Endothelial cell of umbilical vein (primary cell): ENCODE measurements around the gene PPP1R1B. TPM values are rescaled to one million over a fixed set of nuclear protein-coding genes. Genes with fewer than 3 reads are reported as not detected.

Experiments used
- BruUV-seq: library from RNA; stranded (reverse); fragments of 400-500 nt; replicated peaks from 2 replicates; lab custom pipeline; 2021; lab: Mats Ljungman, UMichigan
- CTCF ChIA-PET: fragments of 300-600, 350-600 bp; sonication (Branson Sonifier 250); formaldehyde crosslinking; loops from one replicate; lab custom pipeline; 2021; ENCODE audit warnings: antibody characterized with exemption, inconsistent platforms; lab: Charles Lee
- POLR2A ChIA-PET: fragments of 300-600, 350-600 bp; sonication (Branson Sonifier 250); formaldehyde crosslinking; loops from one replicate; lab custom pipeline; 2021; ENCODE audit warnings: antibody characterized with exemption, inconsistent platforms; lab: Charles Lee
- DNase-seq: peaks from one replicate; pipeline ENCODE4 v3.0.0-alpha.2; 2011; ENCODE audit warnings: low read depth, low spot score
- FAIRE-seq: peaks from 2 replicates; lab custom pipeline; 2011; peaks lifted over from hg19 to GRCh38; lab: Jason Lieb, UNC
- H2AFZ ChIP-seq: 2 replicates; pipeline ENCODE4 v1.6.0; 2012; ENCODE audit warnings: low read depth, low read length, control low read depth, inconsistent platforms
- H3K27ac ChIP-seq: 2 replicates; pipeline ENCODE4 v1.5.1; 2011; ENCODE audit warnings: low read depth, mild to moderate bottlenecking, control low read depth, low read length, moderate library complexity; ENCODE audit not compliant: insufficient read depth
- H3K27me3 ChIP-seq, 2 experiments: 2 replicates each; pipeline versions ENCODE4 v1.6.0 to v1.6.1; 2011; ENCODE audit warnings: low read length in 2 of 2, mixed read lengths in 1 of 2; ENCODE audit not compliant: control insufficient read depth in 2 of 2, insufficient read depth in 2 of 2
- H3K36me3 ChIP-seq, 2 experiments: 2 replicates in 1 of 2; 3 replicates in 1 of 2; pipeline ENCODE4 v1.5.1; 2011; ENCODE audit warnings: low read length in 2 of 2, mild to moderate bottlenecking in 1 of 2, moderate library complexity in 1 of 2; ENCODE audit not compliant: control insufficient read depth in 2 of 2, insufficient read depth in 2 of 2; ENCODE audit errors: extremely low read depth in 1 of 2
- H3K4me1 ChIP-seq: 3 replicates; pipeline ENCODE4 v1.5.1; 2011; ENCODE audit warnings: mild to moderate bottlenecking, low read length; ENCODE audit not compliant: control insufficient read depth, insufficient read depth; ENCODE audit errors: extremely low read depth
- H3K4me2 ChIP-seq: 2 replicates; pipeline ENCODE4 v1.6.1; 2011; ENCODE audit warnings: low read length, control low read depth, mixed read lengths; ENCODE audit not compliant: insufficient read depth
- H3K4me3 ChIP-seq, 3 experiments: fragments of 200-600 bp in 1 of 3; sonication (generic), shearing (Covaris generic) in 1 of 3; replicated peaks in 1 of 3; 2 replicates each; pipeline ENCODE4 v1.5.1; 2011 to 2016; ENCODE audit warnings: control low read depth in 3 of 3, low read length in 3 of 3, mild to moderate bottlenecking in 2 of 3, inconsistent platforms in 1 of 3, low read depth in 1 of 3, moderate library complexity in 1 of 3; ENCODE audit not compliant: insufficient read depth in 1 of 3
- H3K79me2 ChIP-seq: 2 replicates; pipeline ENCODE4 v1.6.0; 2012; ENCODE audit warnings: low read length, inconsistent platforms; ENCODE audit not compliant: control insufficient read depth, insufficient read depth
- H3K9ac ChIP-seq: replicated peaks from 2 replicates; pipeline ENCODE3; 2011; ENCODE audit warnings: low read length, control low read depth; ENCODE audit not compliant: insufficient read depth; ENCODE audit errors: extremely low read depth
- H3K9me1 ChIP-seq: replicated peaks from 3 replicates; pipeline ENCODE4 v1.6.0; 2011; ENCODE audit warnings: mild to moderate bottlenecking, low read length; ENCODE audit not compliant: control insufficient read depth, insufficient read depth; ENCODE audit errors: extremely low read depth
- H3K9me3 ChIP-seq: replicated peaks from 2 replicates; pipeline ENCODE4 v1.5.1; 2012; ENCODE audit warnings: low read length, inconsistent platforms; ENCODE audit not compliant: control insufficient read depth, insufficient read depth
- H4K20me1 ChIP-seq: replicated peaks from 2 replicates; pipeline ENCODE3; 2011; ENCODE audit warnings: mild to moderate bottlenecking, low read length; ENCODE audit not compliant: control insufficient read depth, insufficient read depth; ENCODE audit errors: extremely low read depth
- CTCF ChIP-seq, 2 donors: IDR thresholded peaks; 1 replicate in 1 of 2; 2 replicates in 1 of 2; pipeline ENCODE4 v1.5.1; 2011; ENCODE audit warnings: low read length in 2 of 2, mild to moderate bottlenecking in 2 of 2, moderate library complexity in 2 of 2, control low read depth in 1 of 2, inconsistent platforms in 1 of 2, low read depth in 1 of 2; ENCODE audit not compliant: insufficient read depth in 1 of 2; ENCODE audit errors: extremely low read depth in 1 of 2
- EZH2 ChIP-seq: IDR thresholded peaks from 2 replicates; pipeline ENCODE4 v1.6.1; 2012; ENCODE audit warnings: borderline replicate concordance, low read depth, mild to moderate bottlenecking, moderate library complexity, low read length, inconsistent platforms; ENCODE audit not compliant: severe bottlenecking
- FOS ChIP-seq: IDR thresholded peaks from 2 replicates; pipeline ENCODE4 v1.6.1; 2011; ENCODE audit warnings: mild to moderate bottlenecking, low read length, moderate library complexity, borderline replicate concordance; ENCODE audit not compliant: insufficient read depth
- GATA2 ChIP-seq: IDR thresholded peaks from 2 replicates; pipeline ENCODE4 v1.7.0; 2011; ENCODE audit warnings: low read depth, mild to moderate bottlenecking, moderate library complexity, mixed read lengths, low read length; ENCODE audit not compliant: insufficient read length, insufficient read depth
- JUN ChIP-seq: IDR thresholded peaks from 2 replicates; pipeline ENCODE4 v1.6.1; 2011; ENCODE audit warnings: borderline replicate concordance, low read depth; ENCODE audit not compliant: insufficient read length, insufficient read depth
- MAX ChIP-seq: IDR thresholded peaks from 2 replicates; pipeline ENCODE4 v1.6.1; 2011; ENCODE audit not compliant: insufficient read depth, insufficient read length
- MYC ChIP-seq: IDR thresholded peaks from one replicate; pipeline ENCODE4 v1.6.1; 2011; ENCODE audit warnings: mild to moderate bottlenecking, low read depth, low read length
- POLR2A ChIP-seq: IDR thresholded peaks from 2 replicates; pipeline ENCODE4 v1.6.1; 2012; ENCODE audit warnings: low read depth, mild to moderate bottlenecking, control low read depth, low read length
- POLR2AphosphoS5 ChIP-seq: IDR thresholded peaks from 2 replicates; pipeline ENCODE4 v1.6.1; 2012; ENCODE audit warnings: low read depth, mild to moderate bottlenecking, control low read depth, low read length, moderate library complexity; ENCODE audit not compliant: insufficient read depth
- dilution Hi-C: fragments of 300-500 bp; cut with MboI; formaldehyde crosslinking; loops from one replicate; pipeline ENCODE4 v1.15.0; 2019; ENCODE audit warnings: low sequenced_read_pairs; ENCODE audit not compliant: extremely low pct_ligation_motif_present
- intact Hi-C: fragments of 100-400 bp; cut with micrococcal nuclease; formaldehyde crosslinking; loops from one replicate; pipeline ENCODE4 v1.10.0; 2022
- polyA plus RNA-seq, 4 experiments: library from polyadenylated mRNA; depleted of rRNA in 3 of 4; stranded (reverse) in 3 of 4; unstranded in 1 of 4; fragments of >200 nt; gene quantifications; 2 replicates each; pipeline versions ENCODE4 v1.2.1 to v1.2.3, GENCODE V29; 2011 to 2012; ENCODE audit warnings: missing spikeins in 1 of 4
- total RNA-seq: library from RNA; stranded (reverse); gene quantifications from 2 replicates; pipeline ENCODE4 v1.2.3, GENCODE V29; 2021

Gene PPP1R1B
- total and polyA plus RNA-seq, 2 donors (not counting 3 experiments of a cell fraction or from before 2014, with no cell fraction given) = not detected

GRCh38 chr17:39665642-39666224, 39.0 kb downstream of the PPP1R1B start:
- Histone ChIP-seq H3K4me2 (no peak overlapping the region), H4K20me1 (no peaks in the 10 kb centered on the region), H3K9me1 (no peaks in the 10 kb centered on the region), H3K4me1 (no peaks in the 10 kb centered on the region), H3K27ac (no peak overlapping the region), H3K36me3 (peaks cover 0 to 2% of the 10 kb centered on the region in 2 experiments), H3K9ac (no peak overlapping the region), H3K27me3 (peaks cover 6 to 10% of the 10 kb centered on the region in 2 experiments), H3K4me3 (no peak overlapping the region), H2AFZ (no peak overlapping the region), H3K9me3 (no peaks in the 10 kb centered on the region), H3K79me2 (no peaks in the 10 kb centered on the region)
- ChIA-PET POLR2A (no interaction called here), CTCF (interaction anchor here (0.8 to 13.1 kb wide), 8 partner anchors 13 to 118 kb away, joined by 3 to 291 read pairs (median 6); no protein-coding TSS in a partner anchor)
- no peak for TF ChIP-seq GATA2
- no peak for FAIRE-seq
- BruUV-seq = no TSS peak
- DNase-seq = no peak
- intact Hi-C loops = no loop called here
- dilution Hi-C loops = no loop called here

- no peak overlapping the region for H3K27ac ChIP-seq
- FAIRE-seq = no peak
- H3K4me1 ChIP-seq = no peaks in the 10 kb centered on the region
- intact Hi-C loops = no loop called here
- no peaks in the 10 kb centered on the region for H3K9me3 ChIP-seq
- BruUV-seq = no TSS peak
- TF ChIP-seq MYC = no peak
- TF ChIP-seq FOS = no peak
- TF ChIP-seq MAX = no peak
- TF ChIP-seq JUN = no peak
- no peak for TF ChIP-seq EZH2
- no peak for TF ChIP-seq CTCF (IDR thresholded peaks at IDR 0.05; ENCODE audit: extremely low read depth in 1 of 2, insufficient read depth in 1 of 2, low read depth in 1 of 2, low read length in 2 of 2)
- TF ChIP-seq POLR2A = no peak
- TF ChIP-seq GATA2 = no peak
- no peak for TF ChIP-seq POLR2AphosphoS5
- H3K9me1 ChIP-seq = no peaks in the 10 kb centered on the region
- H3K9ac ChIP-seq = no peak overlapping the region
- no peak overlapping the region for H3K4me3 ChIP-seq
- H4K20me1 ChIP-seq = no peaks in the 10 kb centered on the region
- peaks cover 6 to 10% of the 10 kb centered on the region in 2 experiments for H3K27me3 ChIP-seq
- H2AFZ ChIP-seq = no peak overlapping the region
- dilution Hi-C loops = no loop called here
- no peaks in the 10 kb centered on the region for H3K36me3 ChIP-seq
- CTCF ChIA-PET = interaction anchor here (0.6 to 13.1 kb wide), 8 partner anchors 9 to 119 kb away, joined by 3 to 291 read pairs (median 6); no protein-coding TSS in a partner anchor
- POLR2A ChIA-PET = no interaction called here
- H3K4me2 ChIP-seq = no peak overlapping the region
- H3K79me2 ChIP-seq = no peaks in the 10 kb centered on the region
- no peak for DNase-seq
Measured at GRCh38 chr17:39666231-39666600, 39.5 kb downstream of the PPP1R1B start.
